NT2/D1 (cell line): ENCODE measurements around the gene AK5.

Source experiments
- DNase-seq: peaks from one replicate; pipeline ENCODE4 v3.0.0-alpha.2; 2011; ENCODE audit warnings: low read depth, low spot score
- H3K27me3 ChIP-seq: 2 replicates; pipeline ENCODE4 v1.6.0; 2011; ENCODE audit warnings: mild to moderate bottlenecking; ENCODE audit not compliant: insufficient read length, insufficient read depth
- H3K36me3 ChIP-seq: 2 replicates; pipeline ENCODE4 v1.6.1; 2011; ENCODE audit warnings: mild to moderate bottlenecking, low read length, mixed read lengths; ENCODE audit not compliant: insufficient read depth, insufficient read length
- H3K4me1 ChIP-seq: 2 replicates; pipeline ENCODE4 v1.5.1; 2011; ENCODE audit not compliant: insufficient read depth, insufficient read length
- H3K4me3 ChIP-seq: 2 replicates; pipeline ENCODE4 v1.5.1; 2011; ENCODE audit warnings: low read depth; ENCODE audit not compliant: insufficient read length
- H3K9ac ChIP-seq: 2 replicates; pipeline ENCODE4 v1.6.0; 2011; ENCODE audit warnings: low read depth; ENCODE audit not compliant: insufficient read length
- H3K9me3 ChIP-seq: 2 replicates; pipeline ENCODE4 v1.5.1; 2011; ENCODE audit warnings: mild to moderate bottlenecking, low read length; ENCODE audit not compliant: insufficient read depth
- SUZ12 ChIP-seq: IDR thresholded peaks from 2 replicates; pipeline ENCODE4 v1.6.1; 2011; ENCODE audit not compliant: insufficient read length, insufficient read depth; ENCODE audit errors: extremely low read depth
- YY1 ChIP-seq: IDR thresholded peaks from 2 replicates; pipeline ENCODE4 v1.6.1; 2011; ENCODE audit not compliant: insufficient read length, insufficient read depth
- ZNF274 ChIP-seq: IDR thresholded peaks from 2 replicates; pipeline ENCODE4 v1.6.1; 2011; ENCODE audit warnings: mild to moderate bottlenecking, low read depth, low read length

AK5 gene

DNA sequence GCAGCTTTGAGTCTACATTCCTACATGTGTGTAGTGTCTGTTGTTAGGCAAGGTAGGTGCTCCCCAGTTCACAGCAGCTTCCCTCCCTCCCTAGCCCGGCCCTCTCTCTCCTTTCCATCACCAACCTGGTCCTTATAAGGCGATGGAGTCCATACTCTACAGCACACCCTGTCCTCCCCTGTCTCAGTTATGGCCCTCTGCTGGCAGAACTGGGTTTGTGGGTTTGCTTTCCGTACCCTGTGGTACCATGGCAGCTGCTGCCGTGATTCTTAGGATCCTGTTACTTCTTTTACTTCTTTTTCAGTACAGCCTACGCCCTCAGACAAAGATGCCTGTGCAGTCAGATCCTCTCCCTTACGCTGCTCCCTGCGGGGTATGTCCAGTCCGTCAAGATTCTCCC lies 31.7 kb downstream of the AK5 start:
- no peaks in the 10 kb centered on the region for H3K4me1 ChIP-seq
- H3K4me3 ChIP-seq = no peak overlapping the region
- DNase-seq = peak; percentile 22
- H3K36me3 ChIP-seq = no peaks in the 10 kb centered on the region
- no peak for TF ChIP-seq YY1
- no peak for TF ChIP-seq SUZ12
- no peak for TF ChIP-seq ZNF274
- H3K27me3 ChIP-seq = no peaks in the 10 kb centered on the region
- no peak overlapping the region for H3K9ac ChIP-seq
- H3K9me3 ChIP-seq = no peaks in the 10 kb centered on the region

DNA sequence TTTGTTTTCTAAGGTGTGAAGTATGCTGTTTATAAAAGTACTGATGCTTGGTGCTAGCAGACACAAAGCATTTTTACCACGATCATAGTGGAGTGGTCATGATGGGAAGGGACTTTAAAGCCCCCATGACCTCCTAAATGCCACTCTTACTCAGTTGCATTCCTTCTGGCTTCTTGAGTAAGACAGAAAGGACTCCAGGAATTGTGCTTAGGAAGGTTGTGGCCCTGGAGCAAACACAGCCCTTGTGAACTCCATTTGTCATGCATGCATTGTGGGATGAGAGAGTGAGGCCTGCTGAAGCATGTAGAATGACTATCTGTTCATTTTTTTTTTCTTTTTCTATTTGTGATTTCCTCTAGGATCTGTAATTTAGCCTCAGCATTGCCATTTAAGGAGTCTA lies 34.2 kb downstream of the AK5 start:
- Histone ChIP-seq H3K36me3 (no peaks in the 10 kb centered on the region), H3K4me1 (no peaks in the 10 kb centered on the region), H3K9me3 (no peaks in the 10 kb centered on the region), H3K9ac (no peak overlapping the region), H3K4me3 (no peak overlapping the region), H3K27me3 (no peaks in the 10 kb centered on the region)
- DNase-seq = peak; percentile 36
- TF ChIP-seq SUZ12 = no peak
- no peak for TF ChIP-seq YY1
- TF ChIP-seq ZNF274 = no peak

DNA sequence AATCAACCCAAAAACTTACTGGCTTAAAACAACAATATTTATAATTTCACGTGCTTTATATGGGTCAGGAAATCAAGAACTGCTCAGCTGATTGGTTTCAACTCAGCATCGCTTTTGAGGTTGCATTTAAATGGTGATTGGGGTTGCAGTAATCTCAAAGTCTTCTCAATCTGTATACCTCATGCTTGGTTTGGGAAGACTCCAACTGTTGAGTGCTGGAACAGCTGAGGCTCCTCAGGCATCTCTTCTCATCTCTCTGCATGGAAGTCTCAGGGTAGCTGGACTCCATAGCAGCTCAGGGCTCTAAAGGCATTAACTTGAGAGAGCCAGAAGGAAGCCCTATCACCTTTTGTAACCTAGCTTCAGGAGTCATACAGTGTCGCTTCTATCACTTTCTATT lies 35.1 kb downstream of the AK5 start:
- no peaks in the 10 kb centered on the region for H3K36me3 ChIP-seq

DNA sequence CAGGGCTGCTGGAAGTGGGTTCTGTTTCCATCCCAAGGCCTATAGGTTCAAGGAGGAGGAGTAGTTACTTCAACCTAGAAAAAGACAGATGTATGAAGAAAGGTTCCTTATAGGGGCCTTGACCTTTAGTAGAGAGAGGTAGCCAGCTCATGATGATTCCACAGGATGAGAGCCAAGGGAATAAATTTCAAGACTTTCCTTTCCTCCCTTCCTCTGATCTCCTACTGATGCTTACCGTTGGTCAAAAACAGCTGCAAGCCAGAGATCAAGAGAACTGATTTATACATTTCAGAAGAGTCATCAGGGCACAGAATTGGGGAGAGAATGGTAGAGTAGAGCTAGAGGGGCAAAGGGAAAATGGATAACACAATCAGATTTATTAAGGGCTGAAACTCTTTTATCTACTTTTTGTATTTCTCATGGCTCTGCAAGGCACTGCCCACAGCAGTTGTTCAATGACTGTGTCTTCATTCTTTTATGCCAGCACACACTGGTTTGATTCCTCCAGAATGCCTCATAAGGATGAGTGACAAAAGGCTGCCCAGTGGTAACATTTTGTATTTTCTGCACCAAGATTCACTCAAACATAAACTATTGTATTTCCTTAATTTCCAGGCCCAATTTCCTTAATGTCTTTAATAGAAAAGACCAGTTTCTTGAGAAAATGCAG lies 37.4 kb downstream of the AK5 start:
- Histone ChIP-seq H3K27me3 (no peaks in the 10 kb centered on the region), H3K4me3 (no peak overlapping the region), H3K9me3 (no peaks in the 10 kb centered on the region), H3K36me3 (no peaks in the 10 kb centered on the region), H3K9ac (no peak overlapping the region), H3K4me1 (no peaks in the 10 kb centered on the region)
- TF ChIP-seq ZNF274 (no peak), SUZ12 (no peak), YY1 (no peak)
- DNase-seq = no peak

More for the DNA sequence above, 35.1 kb downstream of the AK5 start:
- Histone ChIP-seq H3K27me3 (no peaks in the 10 kb centered on the region), H3K9me3 (no peaks in the 10 kb centered on the region), H3K4me3 (no peak overlapping the region), H3K9ac (no peak overlapping the region), H3K4me1 (no peaks in the 10 kb centered on the region)
- TF ChIP-seq SUZ12 = no peak
- TF ChIP-seq ZNF274 = no peak
- no peak for TF ChIP-seq YY1
- no peak for DNase-seq

DNA sequence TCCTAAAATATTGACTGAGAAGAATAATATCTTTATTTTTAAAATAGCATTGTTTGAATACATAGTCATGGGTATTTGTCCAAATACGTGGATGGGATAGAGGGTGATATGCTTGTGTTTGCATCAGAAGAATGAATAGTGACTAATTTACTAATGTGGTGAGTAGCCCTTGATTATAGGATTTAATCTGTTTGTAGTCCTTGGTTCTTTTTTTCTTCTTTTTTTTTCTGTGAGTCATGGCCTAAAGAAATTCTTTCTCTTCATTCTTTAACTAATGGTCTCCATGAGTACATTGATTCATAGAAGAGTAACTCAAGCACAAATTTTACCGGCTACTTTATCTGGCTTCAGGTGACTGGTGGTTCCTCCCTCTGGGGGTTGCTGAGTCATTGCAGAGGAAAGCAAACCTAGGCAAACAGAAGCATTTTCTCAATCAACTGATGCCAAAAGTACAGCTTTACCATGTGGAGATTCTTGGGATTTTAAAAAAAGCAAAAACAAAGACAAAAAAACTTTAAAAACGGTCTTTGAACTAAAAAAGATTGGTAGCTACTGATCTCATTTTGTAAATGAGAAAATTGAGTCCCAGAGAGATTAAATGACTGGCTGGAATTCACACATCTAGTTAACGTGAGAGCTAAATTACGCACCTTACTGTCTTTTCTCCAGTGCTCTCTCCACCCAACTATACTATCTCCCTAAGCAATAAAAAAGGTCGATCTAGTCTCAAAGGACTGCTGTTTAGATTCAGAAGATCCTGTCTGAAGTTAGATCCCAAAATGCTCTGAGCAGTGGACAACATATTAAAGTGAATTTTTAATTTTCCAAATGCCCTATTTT lies 40.5 kb downstream of the AK5 start:
- Histone ChIP-seq H3K36me3 (no peaks in the 10 kb centered on the region), H3K9ac (no peak overlapping the region), H3K9me3 (no peaks in the 10 kb centered on the region), H3K27me3 (no peaks in the 10 kb centered on the region), H3K4me3 (no peak overlapping the region), H3K4me1 (no peaks in the 10 kb centered on the region)
- no peak for TF ChIP-seq ZNF274
- TF ChIP-seq SUZ12 = no peak
- no peak for TF ChIP-seq YY1
- DNase-seq = peak; percentile 11

DNA sequence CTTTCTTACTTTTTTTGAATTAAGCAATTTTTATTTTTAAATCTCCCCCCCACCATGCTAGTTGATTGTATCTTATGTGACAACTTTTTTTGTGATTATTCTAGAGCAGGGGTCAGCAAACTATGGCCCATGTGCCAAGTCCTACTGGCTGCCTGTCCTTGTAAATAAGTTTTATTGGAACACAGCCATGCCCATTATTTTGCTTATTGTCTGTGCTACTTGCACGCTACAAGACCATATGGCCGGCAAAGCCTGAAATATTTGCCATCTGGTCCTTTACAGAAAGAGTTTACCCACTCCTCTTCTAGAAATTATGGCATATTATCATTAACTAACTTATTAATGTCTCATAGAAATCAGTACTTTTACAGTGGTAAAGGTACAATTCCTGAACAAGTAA lies 51.7 kb downstream of the AK5 start:
- Histone ChIP-seq H3K4me3 (no peak overlapping the region), H3K9ac (no peak overlapping the region), H3K36me3 (no peaks in the 10 kb centered on the region), H3K27me3 (no peaks in the 10 kb centered on the region), H3K4me1 (no peaks in the 10 kb centered on the region), H3K9me3 (no peaks in the 10 kb centered on the region)
- no peak for TF ChIP-seq YY1
- no peak for TF ChIP-seq SUZ12
- no peak for TF ChIP-seq ZNF274
- no peak for DNase-seq

DNA sequence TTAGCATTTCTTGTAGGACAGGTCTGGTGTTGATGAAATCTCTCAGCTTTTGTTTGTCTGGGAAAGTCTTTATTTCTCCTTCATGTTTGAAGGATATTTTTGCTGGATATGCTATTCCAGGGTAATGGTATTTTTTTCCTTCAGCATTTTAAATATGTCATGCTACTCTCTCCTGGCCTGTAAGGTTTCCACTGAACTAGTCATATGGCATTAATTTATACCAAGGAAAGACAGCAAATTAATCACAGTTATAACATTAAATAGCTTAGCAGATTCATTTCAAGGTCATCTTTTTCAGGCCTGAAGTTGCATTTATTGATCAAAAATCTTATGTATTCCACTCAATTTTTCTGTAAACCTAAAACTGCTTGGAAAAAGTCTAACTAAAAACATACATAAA lies 54.9 kb downstream of the AK5 start:
- Histone ChIP-seq H3K9ac (no peak overlapping the region), H3K9me3 (no peaks in the 10 kb centered on the region), H3K4me3 (no peak overlapping the region), H3K4me1 (no peaks in the 10 kb centered on the region), H3K36me3 (no peaks in the 10 kb centered on the region), H3K27me3 (no peaks in the 10 kb centered on the region)
- no peak for TF ChIP-seq YY1
- no peak for TF ChIP-seq ZNF274
- TF ChIP-seq SUZ12 = no peak
- DNase-seq = no peak
